GM23338 (cell line): ENCODE results near the gene GJC1. TPM values are rescaled to one million over a fixed set of nuclear protein-coding genes. Genes with fewer than 3 reads are reported as not detected.

ENCODE experiments used
- ATAC-seq: fragments of 200-7000 bp; cut with Tn5 transposase; 3 replicates; pipeline ENCODE4 v1.9.1; 2020
- DNase-seq: peaks from one replicate; pipeline ENCODE4 v3.0.0-alpha.2; 2015; ENCODE audit warnings: low spot score
- H2AFZ ChIP-seq: fragments of 200-600 bp; sonication (generic); 2 replicates; pipeline ENCODE4 v1.8.0; 2016; ENCODE audit warnings: antibody characterized with exemption, mild to moderate bottlenecking, moderate library complexity
- H3F3A ChIP-seq: fragments of 200-600 bp; sonication (generic); replicated peaks from 2 replicates; pipeline ENCODE4 v1.8.0; 2017; ENCODE audit warnings: antibody characterized with exemption, mixed run types, low read depth
- H3K27ac ChIP-seq: fragments of 200-600 bp; sonication (generic); 2 replicates; pipeline ENCODE4 v1.6.1; 2016; ENCODE audit warnings: low read depth
- H3K27me3 ChIP-seq: fragments of 200-600 bp; sonication (generic); 2 replicates; pipeline ENCODE4 v1.8.0; 2016; ENCODE audit warnings: mild to moderate bottlenecking, mixed run types, moderate library complexity; ENCODE audit not compliant: insufficient read depth
- H3K36me3 ChIP-seq: fragments of 200-600 bp; sonication (generic); 2 replicates; pipeline ENCODE4 v1.8.0; 2016; ENCODE audit warnings: mild to moderate bottlenecking; ENCODE audit not compliant: insufficient read depth
- H3K4me1 ChIP-seq: fragments of 200-600 bp; sonication (generic); 2 replicates; pipeline ENCODE4 v1.8.0; 2016; ENCODE audit warnings: mild to moderate bottlenecking, moderate library complexity; ENCODE audit not compliant: insufficient read depth
- H3K4me2 ChIP-seq: fragments of 200-600 bp; sonication (generic); 2 replicates; pipeline ENCODE4 v1.7.1; 2017; ENCODE audit warnings: mixed run types
- H3K4me3 ChIP-seq: fragments of 200-600 bp; sonication (generic); 2 replicates; pipeline ENCODE4 v1.6.1; 2016; ENCODE audit warnings: mixed run types
- H3K79me2 ChIP-seq: fragments of 200-600 bp; sonication (generic); replicated peaks from 2 replicates; pipeline ENCODE4 v1.8.0; 2017; ENCODE audit warnings: mild to moderate bottlenecking; ENCODE audit not compliant: insufficient read depth
- H3K9me2 ChIP-seq: fragments of 200-600 bp; sonication (generic); 2 replicates; pipeline ENCODE4 v1.8.0; 2017; ENCODE audit not compliant: insufficient read depth
- H4K20me1 ChIP-seq: fragments of 200-600 bp; sonication (generic); replicated peaks from 2 replicates; pipeline ENCODE4 v1.8.0; 2017; ENCODE audit warnings: mild to moderate bottlenecking; ENCODE audit not compliant: insufficient read depth
- H3K27ac Mint-ChIP-seq: 2 replicates; pipeline ENCODE4 v1.8.0; 2020; ENCODE audit warnings: inconsistent platforms, mild to moderate bottlenecking, moderate library complexity, mixed read lengths
- H3K27me3 Mint-ChIP-seq: 3 replicates; pipeline ENCODE4 v1.8.0; 2022; ENCODE audit warnings: low read depth, mild to moderate bottlenecking, moderate library complexity, mixed read lengths, inconsistent platforms; ENCODE audit not compliant: insufficient read depth, poor library complexity
- H3K36me3 Mint-ChIP-seq: 3 replicates; pipeline ENCODE4 v1.8.0; 2021; ENCODE audit warnings: low read depth, mild to moderate bottlenecking, inconsistent platforms, moderate library complexity, mixed read lengths
- H3K4me1 Mint-ChIP-seq: 3 replicates; pipeline ENCODE4 v1.8.0; 2020; ENCODE audit warnings: mild to moderate bottlenecking, inconsistent platforms, mixed read lengths
- H3K4me3 Mint-ChIP-seq: 3 replicates; pipeline ENCODE4 v1.8.0; 2021; ENCODE audit warnings: moderate library complexity, mild to moderate bottlenecking, inconsistent platforms, mixed read lengths
- H3K9me3 Mint-ChIP-seq: 3 replicates; pipeline ENCODE4 v1.8.0; 2020; ENCODE audit warnings: moderate library complexity, mild to moderate bottlenecking, inconsistent platforms, mixed read lengths
- EZH2 ChIP-seq: fragments of 200-600 bp; sonication (generic); IDR thresholded peaks from one replicate; pipeline ENCODE4 v1.8.0; 2017; ENCODE audit warnings: antibody characterized with exemption, mild to moderate bottlenecking, low read depth; ENCODE audit not compliant: unreplicated experiment
- polyA plus RNA-seq: library from polyadenylated mRNA; unstranded; fragments of >200 nt; fragmentation: Nextera tagmentation; extraction: Ambion mirVana; gene quantifications from 2 replicates; pipeline ENCODE4 v1.2.1, GENCODE V29; 2016
- total RNA-seq: library from RNA; depleted of rRNA; stranded (reverse); fragments of >200 nt; shearing (Covaris generic); gene quantifications from 2 replicates; pipeline ENCODE4 v1.2.3, GENCODE V29; 2014
- TF ChIP-seq, protein P1 (sequence below): fragments of 250-450 bp; sonication (Bioruptor Pico); IDR thresholded peaks from 2 replicates; pipeline ENCODE4 v1.5.0; 2020; ENCODE audit warnings: mild to moderate bottlenecking, moderate library complexity

GJC1 gene
- total and polyA plus RNA-seq, 2 experiments from 2014 or later, result 34.7 to 99.2 TPM

GRCh38 chr17:44862278-44862914 is 32.3 kb upstream of the GJC1 start:
- ATAC-seq, result no peak
- TF ChIP-seq EZH2, result no peak
- Mint-ChIP-seq H3K36me3 (peaks cover 64% of the 10 kb centered on the region), H3K27ac (no peak overlapping the region), H3K27me3 (peaks cover 2% of the 10 kb centered on the region), H3K4me3 (no peak overlapping the region), H3K9me3 (no peaks in the 10 kb centered on the region), H3K4me1 (no peaks in the 10 kb centered on the region)
- H3K36me3 ChIP-seq, result peaks cover 32% of the 10 kb centered on the region
- H3K4me1 ChIP-seq, result no peaks in the 10 kb centered on the region
- H3K4me2 ChIP-seq, result no peak overlapping the region
- no peaks in the 10 kb centered on the region for H3K9me2 ChIP-seq
- H3F3A ChIP-seq, result peaks cover 20% of the 10 kb centered on the region
- peaks cover 16% of the 10 kb centered on the region for H4K20me1 ChIP-seq
- H3K79me2 ChIP-seq, result no peaks in the 10 kb centered on the region
- no peaks in the 10 kb centered on the region for H3K27me3 ChIP-seq
- no peak for DNase-seq
- H2AFZ ChIP-seq, result no peak overlapping the region
- no peak overlapping the region for H3K4me3 ChIP-seq
- H3K27ac ChIP-seq, result no peak overlapping the region

- no peaks in the 10 kb centered on the region for H3K4me1 ChIP-seq
- DNase-seq (no peak), ATAC-seq (no peak)
- H3F3A ChIP-seq, result peaks cover 9% of the 10 kb centered on the region; the same call in 1 of the 2 replicates
- Mint-ChIP-seq H3K9me3 (no peaks in the 10 kb centered on the region), H3K4me3 (no peak overlapping the region), H3K27ac (no peak overlapping the region), H3K4me1 (no peaks in the 10 kb centered on the region), H3K36me3 (peaks cover 86% of the 10 kb centered on the region), H3K27me3 (peaks cover 2% of the 10 kb centered on the region)
- no peaks in the 10 kb centered on the region for H3K79me2 ChIP-seq
- no peak for TF ChIP-seq EZH2
- TF ChIP-seq, protein P1, sequence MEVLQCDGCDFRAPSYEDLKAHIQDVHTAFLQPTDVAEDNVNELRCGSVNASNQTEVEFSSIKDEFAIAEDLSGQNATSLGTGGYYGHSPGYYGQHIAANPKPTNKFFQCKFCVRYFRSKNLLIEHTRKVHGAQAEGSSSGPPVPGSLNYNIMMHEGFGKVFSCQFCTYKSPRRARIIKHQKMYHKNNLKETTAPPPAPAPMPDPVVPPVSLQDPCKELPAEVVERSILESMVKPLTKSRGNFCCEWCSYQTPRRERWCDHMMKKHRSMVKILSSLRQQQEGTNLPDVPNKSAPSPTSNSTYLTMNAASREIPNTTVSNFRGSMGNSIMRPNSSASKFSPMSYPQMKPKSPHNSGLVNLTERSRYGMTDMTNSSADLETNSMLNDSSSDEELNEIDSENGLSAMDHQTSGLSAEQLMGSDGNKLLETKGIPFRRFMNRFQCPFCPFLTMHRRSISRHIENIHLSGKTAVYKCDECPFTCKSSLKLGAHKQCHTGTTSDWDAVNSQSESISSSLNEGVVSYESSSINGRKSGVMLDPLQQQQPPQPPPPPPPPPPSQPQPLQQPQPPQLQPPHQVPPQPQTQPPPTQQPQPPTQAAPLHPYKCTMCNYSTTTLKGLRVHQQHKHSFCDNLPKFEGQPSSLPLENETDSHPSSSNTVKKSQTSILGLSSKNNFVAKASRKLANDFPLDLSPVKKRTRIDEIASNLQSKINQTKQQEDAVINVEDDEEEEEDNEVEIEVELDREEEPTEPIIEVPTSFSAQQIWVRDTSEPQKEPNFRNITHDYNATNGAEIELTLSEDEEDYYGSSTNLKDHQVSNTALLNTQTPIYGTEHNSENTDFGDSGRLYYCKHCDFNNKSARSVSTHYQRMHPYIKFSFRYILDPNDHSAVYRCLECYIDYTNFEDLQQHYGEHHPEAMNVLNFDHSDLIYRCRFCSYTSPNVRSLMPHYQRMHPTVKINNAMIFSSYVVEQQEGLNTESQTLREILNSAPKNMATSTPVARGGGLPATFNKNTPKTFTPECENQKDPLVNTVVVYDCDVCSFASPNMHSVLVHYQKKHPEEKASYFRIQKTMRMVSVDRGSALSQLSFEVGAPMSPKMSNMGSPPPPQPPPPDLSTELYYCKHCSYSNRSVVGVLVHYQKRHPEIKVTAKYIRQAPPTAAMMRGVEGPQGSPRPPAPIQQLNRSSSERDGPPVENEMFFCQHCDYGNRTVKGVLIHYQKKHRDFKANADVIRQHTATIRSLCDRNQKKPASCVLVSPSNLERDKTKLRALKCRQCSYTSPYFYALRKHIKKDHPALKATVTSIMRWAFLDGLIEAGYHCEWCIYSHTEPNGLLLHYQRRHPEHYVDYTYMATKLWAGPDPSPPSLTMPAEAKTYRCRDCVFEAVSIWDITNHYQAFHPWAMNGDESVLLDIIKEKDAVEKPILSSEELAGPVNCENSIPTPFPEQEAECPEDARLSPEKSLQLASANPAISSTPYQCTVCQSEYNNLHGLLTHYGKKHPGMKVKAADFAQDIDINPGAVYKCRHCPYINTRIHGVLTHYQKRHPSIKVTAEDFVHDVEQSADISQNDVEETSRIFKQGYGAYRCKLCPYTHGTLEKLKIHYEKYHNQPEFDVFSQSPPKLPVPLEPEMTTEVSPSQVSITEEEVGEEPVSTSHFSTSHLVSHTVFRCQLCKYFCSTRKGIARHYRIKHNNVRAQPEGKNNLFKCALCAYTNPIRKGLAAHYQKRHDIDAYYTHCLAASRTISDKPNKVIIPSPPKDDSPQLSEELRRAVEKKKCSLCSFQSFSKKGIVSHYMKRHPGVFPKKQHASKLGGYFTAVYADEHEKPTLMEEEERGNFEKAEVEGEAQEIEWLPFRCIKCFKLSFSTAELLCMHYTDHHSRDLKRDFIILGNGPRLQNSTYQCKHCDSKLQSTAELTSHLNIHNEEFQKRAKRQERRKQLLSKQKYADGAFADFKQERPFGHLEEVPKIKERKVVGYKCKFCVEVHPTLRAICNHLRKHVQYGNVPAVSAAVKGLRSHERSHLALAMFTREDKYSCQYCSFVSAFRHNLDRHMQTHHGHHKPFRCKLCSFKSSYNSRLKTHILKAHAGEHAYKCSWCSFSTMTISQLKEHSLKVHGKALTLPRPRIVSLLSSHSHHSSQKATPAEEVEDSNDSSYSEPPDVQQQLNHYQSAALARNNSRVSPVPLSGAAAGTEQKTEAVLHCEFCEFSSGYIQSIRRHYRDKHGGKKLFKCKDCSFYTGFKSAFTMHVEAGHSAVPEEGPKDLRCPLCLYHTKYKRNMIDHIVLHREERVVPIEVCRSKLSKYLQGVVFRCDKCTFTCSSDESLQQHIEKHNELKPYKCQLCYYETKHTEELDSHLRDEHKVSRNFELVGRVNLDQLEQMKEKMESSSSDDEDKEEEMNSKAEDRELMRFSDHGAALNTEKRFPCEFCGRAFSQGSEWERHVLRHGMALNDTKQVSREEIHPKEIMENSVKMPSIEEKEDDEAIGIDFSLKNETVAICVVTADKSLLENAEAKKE (CRISPR knock-in tag), result no peak
- no peaks in the 10 kb centered on the region for H3K27me3 ChIP-seq
- H3K9me2 ChIP-seq, result no peaks in the 10 kb centered on the region
- peaks cover 48% of the 10 kb centered on the region for H3K36me3 ChIP-seq
- H2AFZ ChIP-seq, result no peak overlapping the region
- no peak overlapping the region for H3K27ac ChIP-seq
- H4K20me1 ChIP-seq, result peaks cover 6% of the 10 kb centered on the region
- no peak overlapping the region for H3K4me3 ChIP-seq
- H3K4me2 ChIP-seq, result no peak overlapping the region
These were observed 29.6 kb upstream of the GJC1 start for GRCh38 chr17:44859701-44860100.
